ENCODE measurements around the gene PDE10A. TPM values are rescaled to one million over a fixed set of nuclear protein-coding genes. Genes with fewer than 3 reads are reported as not detected.
A peak's percentile ranks its signal among the peaks of the same experiment; 100 is the strongest.

Gene PDE10A
- total RNA-seq, 1 experiment from 2014 or later, result 6.7 TPM

DNA sequence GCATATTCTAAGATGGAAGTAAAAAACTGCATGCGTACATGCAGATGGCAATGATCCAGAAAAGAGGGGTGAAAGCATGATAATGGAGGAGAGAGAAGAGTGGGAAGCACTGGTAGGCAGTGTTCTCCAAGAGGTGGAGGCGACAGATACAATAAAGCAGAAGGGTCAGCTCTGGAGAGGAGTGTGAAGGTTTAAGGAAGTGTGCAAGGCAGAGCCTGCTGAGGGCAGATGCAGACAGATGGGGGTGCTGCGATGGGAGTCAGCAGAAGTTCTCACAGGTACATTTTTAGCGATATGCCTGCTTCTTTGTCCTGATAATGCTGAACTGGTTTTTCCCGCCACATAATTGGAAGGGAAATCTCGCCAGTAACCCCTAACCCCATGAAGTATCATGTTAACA is 272.6 kb downstream of the PDE10A start:
- no peak for DNase-seq (ENCODE audit: low read depth)

- no peak for DNase-seq (ENCODE audit: low read depth)
Measured at GRCh38 chr6:165389534-165389933, 273.5 kb downstream of the PDE10A start.

- DNase-seq (ENCODE audit: low read depth), result no peak
Measured at GRCh38 chr6:165383323-165383722, 279.7 kb downstream of the PDE10A start.

DNA sequence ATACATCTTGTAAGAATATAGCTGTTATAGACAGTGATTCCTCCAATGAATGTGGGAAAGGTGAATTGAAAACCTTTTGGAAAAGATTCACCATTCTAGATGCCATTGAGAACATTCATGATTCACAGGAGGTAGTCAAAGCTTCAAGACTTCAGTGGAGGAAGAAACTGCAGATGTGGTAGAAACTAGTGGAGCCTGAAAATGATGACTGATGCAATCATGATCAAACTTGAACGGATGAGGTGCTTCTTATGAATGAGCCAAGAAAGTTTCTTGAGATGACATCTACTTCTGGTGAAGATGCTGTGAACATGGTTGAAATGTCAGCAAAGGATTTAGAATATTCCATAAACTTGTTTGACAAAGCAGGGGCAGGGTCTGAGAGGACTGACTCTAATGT is 286.9 kb downstream of the PDE10A start:
- no peak for DNase-seq (ENCODE audit: low read depth)

DNA sequence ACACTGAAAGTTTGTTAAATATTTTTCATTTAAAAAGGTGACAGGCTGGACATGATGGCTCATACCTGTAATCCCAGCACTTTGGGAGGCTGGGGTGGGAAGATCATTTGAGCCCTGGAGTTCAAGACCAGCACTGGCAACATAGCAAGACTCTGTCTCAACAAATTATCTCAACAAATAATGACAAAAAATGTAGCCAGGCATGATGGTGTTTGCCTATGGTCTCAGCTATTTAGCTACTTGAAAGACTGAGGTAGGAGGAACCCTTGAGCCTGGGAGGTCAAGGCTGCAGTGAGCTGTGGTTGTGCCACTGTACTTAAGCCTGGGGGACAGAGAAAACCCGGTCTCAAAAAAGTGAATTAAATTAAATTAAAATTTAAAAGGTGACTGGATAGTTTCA is 297.7 kb downstream of the PDE10A start:
- DNase-seq (ENCODE audit: low read depth), result no peak

- DNase-seq (ENCODE audit: low read depth), result no peak
Measured at GRCh38 chr6:165345700-165346099, 317.3 kb downstream of the PDE10A start.

DNA sequence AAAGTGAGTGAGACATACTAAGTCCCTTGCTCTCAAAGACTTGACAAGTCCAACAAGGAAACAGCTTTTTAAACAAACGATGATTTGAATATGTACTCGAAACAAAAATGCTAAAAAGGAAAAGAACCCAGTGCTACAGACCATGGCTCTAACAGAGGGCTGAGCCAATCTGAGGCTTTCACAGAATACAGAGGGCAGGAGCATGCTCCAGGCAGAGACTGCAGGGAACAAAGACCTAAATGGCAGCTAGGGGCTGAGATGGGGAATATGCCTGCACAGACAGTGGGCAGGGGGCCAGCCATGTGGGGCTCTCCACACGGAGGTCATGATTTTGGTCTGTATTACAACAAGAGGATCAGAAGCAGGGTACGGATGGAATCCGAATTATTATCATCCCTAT is 322.5 kb downstream of the PDE10A start:
- DNase-seq (ENCODE audit: low read depth), result no peak

GRCh38 chr6:165325609-165326008 is 337.4 kb downstream of the PDE10A start:
- no peak for DNase-seq (ENCODE audit: low read depth)

GRCh38 chr6:165321555-165322145 is 341.4 kb downstream of the PDE10A start:
- DNase-seq (ENCODE audit: low read depth), result no peak

- DNase-seq (ENCODE audit: low read depth), result no peak
Measured at GRCh38 chr6:165321150-165321549, 341.9 kb downstream of the PDE10A start.

- no peak for DNase-seq (ENCODE audit: low read depth)
Measured at GRCh38 chr6:165317723-165318122, 345.3 kb downstream of the PDE10A start.

- DNase-seq (ENCODE audit: low read depth), result peak; percentile 79
Measured at GRCh38 chr6:165308926-165309731, 353.9 kb downstream of the PDE10A start, which contains the start of gene C6orf118. Gene C6orf118 (minus strand): TSS chr6:165309605. CDS start chr6:165309586, 19 bp downstream.

DNA sequence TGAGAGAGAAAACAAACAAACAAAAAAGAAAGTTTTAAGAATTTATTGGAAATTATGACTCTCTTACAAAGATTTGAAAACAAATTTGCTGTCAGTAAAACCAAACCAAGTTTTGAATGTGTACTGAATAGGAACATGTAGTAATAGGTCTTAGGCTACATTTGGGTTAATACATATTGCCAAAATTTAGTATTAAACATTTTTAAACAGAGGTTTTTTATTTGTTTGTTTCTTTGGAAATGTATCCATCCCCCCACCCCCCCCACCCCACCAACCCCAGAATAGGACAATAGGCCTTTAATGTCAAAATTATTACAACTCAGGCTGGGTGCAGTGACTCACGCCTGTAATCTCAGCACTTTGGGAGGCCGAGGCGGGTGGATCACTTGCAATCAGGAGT is 356.1 kb downstream of the PDE10A start:
- no peak for DNase-seq (ENCODE audit: low read depth)

DNA sequence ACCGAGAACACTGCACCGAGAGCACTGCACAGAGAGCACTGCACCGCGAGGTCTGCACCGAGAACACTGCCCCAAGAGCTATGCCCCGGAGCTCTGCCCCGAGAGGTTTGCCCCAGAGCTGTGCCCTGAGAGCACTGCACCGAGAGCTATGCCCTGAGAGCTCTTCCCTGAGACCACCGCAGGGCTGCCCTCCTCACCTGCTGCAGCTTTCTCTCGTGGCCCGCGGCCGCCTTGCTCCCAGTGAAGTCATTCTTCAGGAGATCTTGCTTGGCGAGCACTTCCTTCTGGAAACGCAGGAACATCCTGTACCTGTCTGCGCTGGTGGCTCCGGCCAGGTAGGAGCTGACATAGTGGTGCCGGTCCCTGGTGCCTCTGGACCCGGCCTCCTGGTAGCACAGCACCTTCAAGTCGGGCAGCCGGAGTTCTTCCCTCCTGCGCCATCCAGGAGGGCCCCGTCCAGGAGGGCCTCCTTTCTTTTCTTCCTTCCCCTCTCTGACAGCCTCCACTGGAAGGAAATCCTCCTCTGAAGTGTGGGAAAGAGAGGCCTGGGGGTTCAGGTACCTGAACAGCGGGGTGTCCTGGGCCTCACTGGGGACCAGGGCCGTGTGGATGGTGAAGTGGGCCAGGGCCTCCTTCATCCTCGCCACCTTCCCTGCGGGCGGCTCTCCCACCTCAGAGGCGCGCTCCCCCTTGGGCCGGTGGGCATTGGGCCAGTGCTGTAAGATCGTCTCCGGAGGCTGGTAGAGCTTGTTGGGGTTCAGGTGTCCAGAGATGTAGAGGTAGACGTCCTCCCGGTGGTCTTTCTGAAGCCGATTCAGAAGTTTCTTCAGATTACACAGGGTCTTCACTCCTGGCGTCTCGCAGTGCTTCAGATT is 361.4 kb downstream of the PDE10A start:
- no peak for DNase-seq (ENCODE audit: low read depth)

- no peak for DNase-seq (ENCODE audit: low read depth)
Measured at GRCh38 chr6:165300422-165300936, 362.6 kb downstream of the PDE10A start.

GRCh38 chr6:165298875-165299274 is 364.2 kb downstream of the PDE10A start:
- DNase-seq (ENCODE audit: low read depth), result no peak

DNA sequence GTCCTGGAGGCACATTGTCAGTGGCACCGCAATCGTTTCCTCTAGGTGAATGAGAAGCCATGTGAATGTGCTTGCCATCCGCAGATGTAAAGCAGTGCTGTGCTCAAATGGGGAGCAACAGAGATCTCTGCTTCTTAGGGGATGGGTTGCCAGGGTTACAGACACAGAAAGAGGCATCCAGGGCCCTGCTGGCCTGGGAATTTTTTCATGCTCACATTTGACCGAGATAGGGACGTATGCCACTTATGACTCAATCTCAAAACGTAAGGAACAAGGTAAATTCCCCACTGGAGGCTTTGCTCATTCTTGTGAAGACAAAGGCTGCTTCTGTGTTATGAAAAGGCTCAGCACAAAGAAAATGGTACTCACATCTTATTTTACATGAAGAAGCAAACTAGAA is 364.6 kb downstream of the PDE10A start:
- DNase-seq (ENCODE audit: low read depth), result peak; percentile 35

- no peak for DNase-seq (ENCODE audit: low read depth)
Measured at GRCh38 chr6:165292657-165293056, 370.4 kb downstream of the PDE10A start.
